ENCODE measurements around the gene BLTP2. TPM values are rescaled to one million over a fixed set of nuclear protein-coding genes. Genes with fewer than 3 reads are reported as not detected.

The BLTP2 gene
- total and polyA plus RNA-seq, 10 of the 15 experiments (the other 5 are each of a cell fraction or from before 2014, with no cell fraction given) = 14.2 to 151 (median 78.1) TPM

GRCh38 chr17:28598799-28599310 is 46.1 kb downstream of the BLTP2 start, which contains the start of gene SPAG5 (continued):
- no peak for TF ChIP-seq STAT3 (IDR thresholded peaks at IDR 0.05; ENCODE audit: low read depth, low read length)
- TF ChIP-seq HDGF (IDR thresholded peaks at IDR 0.05) = peak; percentile 91
- TF ChIP-seq RFX5 (IDR thresholded peaks at IDR 0.05; ENCODE audit: low read depth, low read length) = peak; percentile 34; the same call in 1 of the 2 replicates
- no peak for TF ChIP-seq ATF3 (IDR thresholded peaks at IDR 0.05; ENCODE audit: borderline replicate concordance, extremely low read depth, low read depth, low read length)
- TF ChIP-seq SP1 (IDR thresholded peaks at IDR 0.05; ENCODE audit: low read depth, low read length) = peak; percentile 85
- TF ChIP-seq ETV6 (conservative IDR thresholded peaks at IDR 0.05 in 1 of 2, IDR thresholded peaks at IDR 0.05 in 1 of 2; ENCODE audit: borderline replicate concordance in 1 of 2, low read depth in 1 of 2) = no peak
- no peak for TF ChIP-seq NR2F1 (conservative IDR thresholded peaks at IDR 0.05)
- no peak for TF ChIP-seq PBX3 (IDR thresholded peaks at IDR 0.05; ENCODE audit: insufficient replicate concordance, low read depth, low read length)
- TF ChIP-seq ZNF274 (IDR thresholded peaks at IDR 0.05; ENCODE audit: insufficient read depth, insufficient read length) = no peak
- TF ChIP-seq CTCF (IDR thresholded peaks at IDR 0.05 in 2 of 3, conservative IDR thresholded peaks at IDR 0.05 in 1 of 3; ENCODE audit: control insufficient read depth in 2 of 3, extremely low read depth in 1 of 3, insufficient read depth in 1 of 3, low read depth in 3 of 3, low read length in 3 of 3) = no peak
- TF ChIP-seq BACH1 (IDR thresholded peaks at IDR 0.05; ENCODE audit: borderline replicate concordance) = peak; percentile 70; the same call in 1 of the 2 replicates
- TF ChIP-seq E4F1 (IDR thresholded peaks at IDR 0.05; ENCODE audit: borderline replicate concordance, partially characterized antibody) = no peak
- no peak for TF ChIP-seq IRF5 (IDR thresholded peaks at IDR 0.05; ENCODE audit: borderline replicate concordance)
- TF ChIP-seq KLF5 (IDR thresholded peaks at IDR 0.05; ENCODE audit: partially characterized antibody) = no peak
- TF ChIP-seq TCF3 (IDR thresholded peaks at IDR 0.05; ENCODE audit: borderline replicate concordance, insufficient read depth, low read depth, low read length) = 0 out of 2 replicates have a peak, but pooled peaks have one; percentile 3
- TF ChIP-seq PAX5 (IDR thresholded peaks at IDR 0.05; ENCODE audit: borderline replicate concordance, low read depth, low read length) = 0 out of 2 replicates have a peak, but pooled peaks have one; percentile 6
- TF ChIP-seq WRNIP1 (IDR thresholded peaks at IDR 0.05; ENCODE audit: borderline replicate concordance, low read depth, low read length) = no peak
- peak; percentile 73 for TF ChIP-seq CREB1 (IDR thresholded peaks at IDR 0.05; ENCODE audit: low read depth)
- TF ChIP-seq SRF (IDR thresholded peaks at IDR 0.05; ENCODE audit: low read depth in 2 of 2, low read length in 2 of 2) = 0 out of 4 replicates have a peak, but pooled peaks of 1 of the 2 experiments have one; percentile 3
- TF ChIP-seq ATF2 (IDR thresholded peaks at IDR 0.05; ENCODE audit: low read length) = no peak
- TF ChIP-seq NR2C2 (IDR thresholded peaks at IDR 0.05; ENCODE audit: borderline replicate concordance, control insufficient read depth, insufficient read length, low read depth) = no peak
